Stimulated activated CD4-positive, alpha-beta T cell treated with anti-CD3 and anti-CD28 coated beads, Interleukin-12 subunit alpha, Interleukin-12 subunit beta, amount 100 ng/mL, for 4 hours (primary cell): ENCODE data around the gene UEVLD.

Experiments
- DNase-seq: peaks from one replicate; pipeline ENCODE4 v3.0.0-alpha.2; 2020

UEVLD gene

GRCh38 chr11:18580113-18580766 lies 8.3 kb downstream of the UEVLD start:
- no peak for DNase-seq

DNA sequence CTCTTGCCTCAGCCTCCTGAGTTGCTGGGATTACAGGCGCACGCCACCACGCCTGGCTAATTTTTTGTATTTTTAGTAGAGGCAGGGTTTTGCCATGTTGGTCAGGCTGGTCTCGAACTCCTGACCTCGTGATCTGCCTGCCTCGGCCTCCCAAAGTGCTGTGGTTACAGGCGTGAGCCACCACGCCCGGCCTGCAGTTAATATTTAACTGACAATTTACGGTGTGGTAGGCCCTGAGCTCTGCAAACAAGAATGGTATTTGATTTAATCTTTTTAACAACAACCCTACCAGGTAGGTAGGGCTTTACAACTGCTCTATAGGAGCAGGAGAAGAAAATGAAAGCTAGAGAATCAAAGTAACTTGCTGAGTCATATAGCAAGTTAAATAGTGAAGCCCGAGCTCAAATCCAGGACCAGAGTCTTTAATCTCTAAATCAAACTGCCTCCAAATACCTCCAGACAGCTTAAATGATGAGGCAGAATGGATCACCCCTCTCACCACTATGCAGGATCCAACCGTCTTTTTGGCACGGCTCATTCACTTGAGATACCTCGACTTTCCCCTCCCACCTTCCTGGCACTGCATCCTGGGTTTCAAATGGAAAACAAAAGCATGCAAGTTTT lies 9.4 kb downstream of the UEVLD start:
- DNase-seq: no peak

DNA sequence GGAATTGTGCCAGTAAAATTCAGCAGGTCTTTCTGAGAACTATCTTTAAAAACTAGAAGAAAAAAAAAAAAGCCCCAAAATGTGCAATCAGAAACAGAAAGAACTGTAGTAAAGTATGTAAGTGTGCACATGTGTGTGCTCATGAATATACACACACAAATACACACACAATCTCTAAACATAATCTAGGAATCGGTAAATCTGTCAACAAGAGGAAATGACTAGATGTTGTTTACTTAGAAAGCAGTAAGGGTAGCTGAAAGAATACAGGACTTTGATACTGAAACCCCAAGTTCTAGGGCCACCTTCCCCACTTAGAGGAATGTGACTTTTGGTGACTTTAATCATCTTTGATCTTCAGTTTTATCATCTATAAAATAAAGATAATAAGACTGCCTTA lies 13.2 kb downstream of the UEVLD start:
- no peak for DNase-seq

GRCh38 chr11:18567081-18567480 lies 21.5 kb downstream of the UEVLD start:
- no peak for DNase-seq

- no peak for DNase-seq
These were observed 22.1 kb downstream of the UEVLD start for GRCh38 chr11:18566406-18566805.

GRCh38 chr11:18564149-18564548 lies 24.4 kb downstream of the UEVLD start:
- no peak for DNase-seq

GRCh38 chr11:18563090-18563730 lies 25.3 kb downstream of the UEVLD start:
- no peak for DNase-seq

GRCh38 chr11:18548001-18548400 lies 40.5 kb downstream of the UEVLD start:
- DNase-seq: no peak

- no peak for DNase-seq
These were observed 48.1 kb downstream of the UEVLD start for GRCh38 chr11:18540207-18541009.

GRCh38 chr11:18536209-18536608 lies 52.3 kb downstream of the UEVLD start:
- DNase-seq: no peak

DNA sequence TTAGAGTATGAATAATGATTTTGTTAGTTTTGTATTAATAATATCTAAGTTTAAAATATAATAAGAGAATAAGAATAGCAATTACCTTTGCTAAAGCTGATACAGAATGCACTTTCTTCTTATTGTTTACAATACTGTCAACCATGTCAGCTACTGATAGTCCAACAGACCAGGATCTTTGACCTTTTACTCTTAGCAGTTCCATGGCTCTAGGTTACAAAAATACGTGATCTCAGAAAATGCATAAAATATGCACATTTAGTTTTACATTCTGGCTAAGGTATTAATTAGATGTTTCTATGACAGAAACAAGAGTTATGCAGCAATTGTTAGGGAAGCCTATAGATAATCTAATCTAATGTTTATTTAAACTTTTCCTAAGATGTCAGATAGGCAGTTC lies 54.3 kb downstream of the UEVLD start:
- no peak for DNase-seq

- DNase-seq: no peak
These were observed 55.2 kb downstream of the UEVLD start for GRCh38 chr11:18533365-18533764.

DNA sequence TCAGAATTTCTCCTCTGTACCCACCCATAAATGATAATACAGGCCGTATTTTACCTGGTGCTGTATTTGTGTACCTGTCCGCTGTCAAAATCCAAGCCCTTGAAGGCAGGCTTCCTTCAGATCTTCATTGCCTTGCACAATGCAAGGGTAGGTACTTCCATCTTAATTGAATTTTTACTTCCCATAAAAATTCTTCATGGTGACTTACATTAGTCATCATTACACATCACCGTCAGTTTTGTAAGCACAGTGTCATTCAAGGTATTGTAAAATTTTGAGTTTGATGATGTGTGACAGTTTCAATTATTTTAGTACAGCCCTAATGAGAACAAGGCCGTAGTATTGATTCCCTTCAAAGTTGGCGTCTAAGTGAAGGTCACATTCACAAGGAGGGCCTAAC lies 61.0 kb downstream of the UEVLD start:
- no peak for DNase-seq

GRCh38 chr11:18526521-18527296 lies 61.8 kb downstream of the UEVLD start, which contains the start of gene TSG101:
Gene TSG101 (minus strand): TSS chr11:18526942. CDS start chr11:18526816, 126 bp downstream.
- peak; percentile 91 for DNase-seq

- no peak for DNase-seq
These were observed 62.4 kb downstream of the UEVLD start for GRCh38 chr11:18526130-18526520.

GRCh38 chr11:18524248-18524647 lies 64.3 kb downstream of the UEVLD start:
- no peak for DNase-seq

- DNase-seq: no peak
These were observed 65.5 kb downstream of the UEVLD start for GRCh38 chr11:18523084-18523483.

- no peak for DNase-seq
These were observed 66.1 kb downstream of the UEVLD start for GRCh38 chr11:18522388-18522787.

GRCh38 chr11:18521122-18521521 lies 67.4 kb downstream of the UEVLD start:
- no peak for DNase-seq

- no peak for DNase-seq
These were observed 86.2 kb downstream of the UEVLD start for GRCh38 chr11:18502352-18502751.

GRCh38 chr11:18501629-18502028 lies 86.9 kb downstream of the UEVLD start:
- DNase-seq: no peak

GRCh38 chr11:18498039-18498438 lies 90.5 kb downstream of the UEVLD start:
- no peak for DNase-seq

- DNase-seq: no peak
These were observed 92.8 kb downstream of the UEVLD start for GRCh38 chr11:18495703-18496102.
